Neutrophil (primary cell): ENCODE results near the gene RNF26.
"Not testable (repeated sequence)": the region's sequence is repeated elsewhere in the genome, so short reads cannot be mapped to it uniquely, and the experiment has no call there.

Source experiments
- H3K27ac ChIP-seq: fragments of 200-600 bp; sonication (generic); 2 replicates; pipeline ENCODE4 v1.5.1; 2016; ENCODE audit warnings: mild to moderate bottlenecking, moderate library complexity
- H3K27me3 ChIP-seq: fragments of 200-600 bp; sonication (generic); 2 replicates; pipeline ENCODE4 v1.6.0; 2016; ENCODE audit warnings: mild to moderate bottlenecking
- H3K36me3 ChIP-seq: fragments of 200-600 bp; sonication (generic); 2 replicates; pipeline ENCODE4 v1.5.1; 2017
- H3K4me1 ChIP-seq, 2 experiments: fragments of 200-600 bp in 1 of 2; sonication (generic) in 1 of 2; 1 replicate in 1 of 2; 2 replicates in 1 of 2; pipeline versions ENCODE4 v1.5.1 to v1.6.1; 2013 to 2016; ENCODE audit warnings: low read depth in 1 of 2, low read length in 1 of 2, mild to moderate bottlenecking in 1 of 2, moderate library complexity in 1 of 2; ENCODE audit not compliant: control insufficient read depth in 1 of 2, insufficient read depth in 1 of 2
- H3K4me3 ChIP-seq, 2 experiments: fragments of 200-600 bp in 1 of 2; sonication (generic) in 1 of 2; 1 replicate in 1 of 2; 2 replicates in 1 of 2; pipeline ENCODE4 v1.5.1; 2013 to 2016; ENCODE audit warnings: low read depth in 1 of 2, low read length in 1 of 2, mild to moderate bottlenecking in 1 of 2, moderate library complexity in 1 of 2
- H3K9me3 ChIP-seq: fragments of 200-600 bp; sonication (generic); 2 replicates; pipeline ENCODE4 v1.5.1; 2016
- CTCF ChIP-seq: fragments of 200-600 bp; sonication (generic); IDR thresholded peaks from 2 replicates; pipeline ENCODE4 v1.5.1; 2016; ENCODE audit warnings: antibody characterized with exemption

Gene RNF26

GRCh38 chr11:119380827-119381180 is 46.5 kb downstream of the RNF26 start:
- Histone ChIP-seq H3K27ac (no peak overlapping the region), H3K9me3 (no peaks in the 10 kb centered on the region), H3K4me1 (peaks cover 14 to 15% of the 10 kb centered on the region in 2 experiments), H3K36me3 (no peaks in the 10 kb centered on the region), H3K27me3 (peaks cover 64% of the 10 kb centered on the region), H3K4me3 (peak overlapping the region in 1 of 2 experiments; percentile 55)
- no peak for TF ChIP-seq CTCF

GRCh38 chr11:119381181-119381988 is 47.1 kb downstream of the RNF26 start, which contains the start of gene USP2:
USP2 (minus strand) TSS chr11:119381690; CDS start chr11:119373480, 8,210 bp downstream.
- Histone ChIP-seq H3K27ac (no peak within 1 kb of the TSS), H3K4me3 (peak within 1 kb of the TSS; percentile 55), H3K9me3 (no peaks in the 10 kb centered on the region), H3K4me1 (peaks cover 14 to 15% of the 10 kb centered on the region in 2 experiments), H3K36me3 (no peaks in the 10 kb centered on the region), H3K27me3 (peaks cover 67% of the 10 kb centered on the region)
- TF ChIP-seq CTCF: peak; percentile 90

- no peak overlapping the region for H3K27ac ChIP-seq
- H3K9me3 ChIP-seq: no peaks in the 10 kb centered on the region
- H3K27me3 ChIP-seq: peaks cover 67% of the 10 kb centered on the region
- peak overlapping the region; percentile 55 for H3K4me3 ChIP-seq
- H3K36me3 ChIP-seq: no peaks in the 10 kb centered on the region
- H3K4me1 ChIP-seq: peaks cover 14 to 15% of the 10 kb centered on the region in 2 experiments
- TF ChIP-seq CTCF: no peak
These were observed 47.8 kb downstream of the RNF26 start for GRCh38 chr11:119382101-119382500.

GRCh38 chr11:119382513-119382912 is 48.2 kb downstream of the RNF26 start:
- H3K27me3 ChIP-seq: peaks cover 67% of the 10 kb centered on the region
- H3K4me3 ChIP-seq, H3K27ac ChIP-seq: not testable (repeated sequence)

GRCh38 chr11:119384332-119384731 is 50.0 kb downstream of the RNF26 start:
- H3K27ac ChIP-seq: no peak overlapping the region
- H3K9me3 ChIP-seq: no peaks in the 10 kb centered on the region
- TF ChIP-seq CTCF: no peak
- H3K36me3 ChIP-seq: no peaks in the 10 kb centered on the region
- H3K4me3 ChIP-seq: no peak overlapping the region
- H3K4me1 ChIP-seq: peaks cover 14 to 15% of the 10 kb centered on the region in 2 experiments
- peaks cover 65% of the 10 kb centered on the region for H3K27me3 ChIP-seq

More at GRCh38 chr11:119382513-119382912, 48.2 kb downstream of the RNF26 start:
- not testable (repeated sequence) for H3K9me3 ChIP-seq, H3K36me3 ChIP-seq
- peaks cover 14 to 15% of the 10 kb centered on the region in 2 experiments for H3K4me1 ChIP-seq
